Prostate gland (tissue), 2 donors: Measurements from ENCODE around the gene IGF1R.

Source experiments
- POLR2A ChIP-seq: fragments of 450-650 bp; IDR thresholded peaks from one replicate; pipeline ENCODE4 v1.6.1; 2016; ENCODE audit warnings: antibody characterized with exemption, mild to moderate bottlenecking
- POLR2AphosphoS5 ChIP-seq: sonication (generic); formaldehyde crosslinking; IDR thresholded peaks from one replicate; pipeline ENCODE4 v1.6.1; 2017; ENCODE audit warnings: antibody characterized with exemption
- TF ChIP-seq, protein P1 (sequence below), 4 experiments: fragments of 200-600 bp in 2 of 4; fragments of 450-650 bp in 2 of 4; sonication (generic) in 2 of 4; IDR thresholded peaks; 1 replicate in 3 of 4; 2 replicates in 1 of 4; pipeline ENCODE4 v1.5.1; 2016 to 2019; ENCODE audit warnings: antibody characterized with exemption in 4 of 4, mild to moderate bottlenecking in 2 of 4, moderate library complexity in 2 of 4

DNA sequence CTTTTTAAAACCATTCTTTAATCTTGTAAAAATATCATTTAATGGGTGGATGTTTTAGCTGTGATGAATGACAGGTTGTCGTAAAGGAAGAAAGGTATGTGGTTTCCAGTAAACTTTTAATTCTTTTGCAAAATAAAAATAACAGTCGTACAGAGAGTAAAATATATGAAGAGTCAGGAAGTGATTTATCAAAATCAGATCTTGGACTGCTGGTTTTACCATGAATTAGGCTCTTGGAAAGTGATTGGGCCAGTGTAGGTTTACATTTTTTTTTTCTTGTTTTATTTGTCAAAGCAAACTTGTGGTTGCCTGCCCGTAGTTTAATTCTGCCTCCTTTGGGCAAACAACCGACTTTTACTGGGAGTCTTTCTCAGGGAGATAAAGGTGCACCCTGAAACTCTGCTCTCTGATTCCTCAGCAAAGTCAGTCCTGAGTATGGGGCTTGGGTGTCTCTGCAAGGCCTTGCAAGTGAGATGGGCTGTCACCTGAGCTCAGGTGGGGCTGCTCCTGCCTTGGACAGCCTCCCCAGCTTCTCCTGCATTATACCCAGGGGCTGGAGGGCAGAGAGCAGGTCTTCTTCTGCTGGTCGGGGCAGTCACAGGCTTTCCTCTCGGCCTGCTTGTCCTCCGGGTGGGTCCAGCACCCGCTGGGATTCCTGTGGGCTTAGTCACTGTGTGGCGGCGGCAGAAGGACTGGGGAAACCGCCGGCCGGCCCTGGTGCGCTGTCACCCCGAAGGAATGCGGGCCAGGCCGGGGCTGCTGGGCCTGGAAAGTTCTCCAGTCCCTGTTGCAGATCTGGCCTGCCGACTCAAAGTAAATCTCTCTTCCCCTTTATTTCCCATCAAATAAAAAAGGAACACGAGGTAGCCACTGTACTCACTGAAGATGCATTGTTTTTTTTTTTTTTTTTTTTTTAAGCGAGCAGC, 79.0 kb downstream of the IGF1R start:
- TF ChIP-seq POLR2AphosphoS5: peak; percentile 73
- TF ChIP-seq, protein P1, sequence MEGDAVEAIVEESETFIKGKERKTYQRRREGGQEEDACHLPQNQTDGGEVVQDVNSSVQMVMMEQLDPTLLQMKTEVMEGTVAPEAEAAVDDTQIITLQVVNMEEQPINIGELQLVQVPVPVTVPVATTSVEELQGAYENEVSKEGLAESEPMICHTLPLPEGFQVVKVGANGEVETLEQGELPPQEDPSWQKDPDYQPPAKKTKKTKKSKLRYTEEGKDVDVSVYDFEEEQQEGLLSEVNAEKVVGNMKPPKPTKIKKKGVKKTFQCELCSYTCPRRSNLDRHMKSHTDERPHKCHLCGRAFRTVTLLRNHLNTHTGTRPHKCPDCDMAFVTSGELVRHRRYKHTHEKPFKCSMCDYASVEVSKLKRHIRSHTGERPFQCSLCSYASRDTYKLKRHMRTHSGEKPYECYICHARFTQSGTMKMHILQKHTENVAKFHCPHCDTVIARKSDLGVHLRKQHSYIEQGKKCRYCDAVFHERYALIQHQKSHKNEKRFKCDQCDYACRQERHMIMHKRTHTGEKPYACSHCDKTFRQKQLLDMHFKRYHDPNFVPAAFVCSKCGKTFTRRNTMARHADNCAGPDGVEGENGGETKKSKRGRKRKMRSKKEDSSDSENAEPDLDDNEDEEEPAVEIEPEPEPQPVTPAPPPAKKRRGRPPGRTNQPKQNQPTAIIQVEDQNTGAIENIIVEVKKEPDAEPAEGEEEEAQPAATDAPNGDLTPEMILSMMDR (IDR thresholded peaks at IDR 0.05): no peak
- TF ChIP-seq POLR2A: no peak
